CD4-positive, alpha-beta T cell (primary cell): ENCODE measurements around the gene AGBL4. TPM values are rescaled to one million over a fixed set of nuclear protein-coding genes. Genes with fewer than 3 reads are reported as not detected.

Experiments used
- ATAC-seq: fragments of 200-7000 bp; cut with Tn5 transposase; one replicate; pipeline ENCODE4 v1.10.0; 2022; ENCODE audit warnings: mild to moderate bottlenecking; ENCODE audit not compliant: poor library complexity
- CTCF ChIA-PET: fragments of 350-600 bp; sonication (Branson Sonifier 250); formaldehyde crosslinking; loops from one replicate; lab custom pipeline; 2021; ENCODE audit warnings: antibody characterized with exemption, inconsistent platforms; lab: Charles Lee
- POLR2A ChIA-PET: fragments of 350-600 bp; sonication (Branson Sonifier 250); formaldehyde crosslinking; loops from one replicate; lab custom pipeline; 2021; ENCODE audit warnings: antibody characterized with exemption, inconsistent platforms; lab: Charles Lee
- DNase-seq, 14 experiments: peaks; one replicate each; pipeline ENCODE4 v3.0.0-alpha.2; 2013 to 2020; ENCODE audit warnings: mixed read lengths in 2 of 14
- H3K27ac ChIP-seq, 2 donors: one replicate each; pipeline versions ENCODE4 v1.5.1 to v1.7.0; 2013; ENCODE audit warnings: low read length in 2 of 2, low read depth in 1 of 2, mild to moderate bottlenecking in 1 of 2
- H3K27me3 ChIP-seq, 2 experiments: 1 replicate in 1 of 2; 2 replicates in 1 of 2; pipeline versions ENCODE4 v1.6.1 to v1.7.0; 2013; ENCODE audit warnings: low read length in 2 of 2, control low read depth in 1 of 2, mild to moderate bottlenecking in 1 of 2, moderate library complexity in 1 of 2; ENCODE audit not compliant: insufficient read depth in 2 of 2, control insufficient read depth in 1 of 2
- H3K36me3 ChIP-seq: one replicate; pipeline ENCODE4 v1.6.1; 2013; ENCODE audit warnings: low read length, control low read depth; ENCODE audit not compliant: insufficient read depth
- H3K4me1 ChIP-seq: one replicate; pipeline ENCODE4 v1.6.1; 2013; ENCODE audit warnings: low read length, control low read depth; ENCODE audit not compliant: insufficient read depth
- H3K4me3 ChIP-seq: one replicate; pipeline ENCODE4 v1.5.1; 2013; ENCODE audit warnings: mild to moderate bottlenecking, low read length, moderate library complexity
- H3K9me3 ChIP-seq, 2 experiments: 1 replicate in 1 of 2; 2 replicates in 1 of 2; pipeline versions ENCODE4 v1.6.1 to v1.7.0; 2013; ENCODE audit warnings: low read length in 2 of 2, mild to moderate bottlenecking in 2 of 2, control low read depth in 1 of 2, moderate library complexity in 1 of 2; ENCODE audit not compliant: control insufficient read depth in 1 of 2, insufficient read depth in 1 of 2
- H3K27ac Mint-ChIP-seq: one replicate; pipeline ENCODE4 v1.8.0; 2020; ENCODE audit warnings: mixed read lengths
- H3K27me3 Mint-ChIP-seq: one replicate; pipeline ENCODE4 v1.8.0; 2021; ENCODE audit warnings: mixed read lengths
- H3K36me3 Mint-ChIP-seq: one replicate; pipeline ENCODE4 v1.8.0; 2021; ENCODE audit warnings: low read depth, mixed read lengths
- H3K4me1 Mint-ChIP-seq: one replicate; pipeline ENCODE4 v1.8.0; 2021; ENCODE audit warnings: low read depth, mixed read lengths
- H3K4me3 Mint-ChIP-seq: one replicate; pipeline ENCODE4 v1.8.0; 2020; ENCODE audit warnings: mild to moderate bottlenecking, mixed read lengths
- H3K9me3 Mint-ChIP-seq: one replicate; pipeline ENCODE4 v1.8.0; 2020; ENCODE audit warnings: mixed read lengths
- CTCF ChIP-seq: fragments of 200-600 bp; IDR thresholded peaks from one replicate; pipeline ENCODE4 v1.8.0; 2022; ENCODE audit warnings: antibody characterized with exemption, mild to moderate bottlenecking
- intact Hi-C, 2 experiments: fragments of 100-400 bp; cut with DNase I in 1 of 2; cut with micrococcal nuclease in 1 of 2; formaldehyde crosslinking; loops; one replicate each; pipeline versions ENCODE4 v1.15.1 to v1.9.0; 2023 to 2025; cut with DNase I, micrococcal nuclease
- total RNA-seq, 174 experiments: library from RNA in 2 of 174; stranded (reverse) in 2 of 174; gene quantifications; one replicate each; pipeline ENCODE4 v1.2.3 and lab custom pipeline; 2021 to 2026

AGBL4 gene
- total RNA-seq, 2 experiments from 2014 or later: 0.11 TPM; not detected in 1

DNA sequence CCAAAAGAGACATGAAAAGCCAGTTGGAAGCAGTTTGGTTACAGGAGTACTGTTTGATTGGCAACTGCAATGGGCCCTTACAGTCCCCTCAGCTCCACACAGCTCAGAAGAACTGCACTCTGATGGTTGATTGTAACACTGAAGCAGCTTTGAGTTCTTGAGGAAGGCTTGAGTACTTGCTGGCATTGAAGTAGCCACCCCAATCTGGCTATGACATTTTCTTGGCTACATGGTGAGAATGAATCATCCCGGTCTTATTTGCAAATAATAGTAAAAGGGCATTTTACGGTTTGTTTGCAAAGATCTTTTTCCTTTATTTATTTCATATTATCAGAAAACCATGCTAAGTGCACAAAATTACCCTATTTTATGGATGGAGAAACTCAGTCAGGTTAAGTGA lies 1087.3 kb downstream of the AGBL4 start:
- H3K36me3 ChIP-seq: no peaks in the 10 kb centered on the region
- Mint-ChIP-seq H3K36me3 (no peaks in the 10 kb centered on the region), H3K4me1 (no peaks in the 10 kb centered on the region), H3K4me3 (no peak overlapping the region), H3K27me3 (no peaks in the 10 kb centered on the region), H3K9me3 (no peaks in the 10 kb centered on the region), H3K27ac (no peak overlapping the region)
- intact Hi-C loops: no loop called here
- H3K27ac ChIP-seq: no peak overlapping the region
- TF ChIP-seq CTCF: no peak
- ChIA-PET POLR2A (no interaction called here), CTCF (no interaction called here)
- ATAC-seq: no peak
- no peaks in the 10 kb centered on the region for H3K9me3 ChIP-seq
- H3K27me3 ChIP-seq: no peaks in the 10 kb centered on the region
- no peaks in the 10 kb centered on the region for H3K4me1 ChIP-seq
- no peak for DNase-seq
- no peak overlapping the region for H3K4me3 ChIP-seq

GRCh38 chr1:48932366-48932765 lies 1091.4 kb downstream of the AGBL4 start:
- no peaks in the 10 kb centered on the region for H3K27me3 ChIP-seq
- CTCF ChIA-PET: no interaction called here
- H3K27me3 Mint-ChIP-seq: no peaks in the 10 kb centered on the region
- no peak for ATAC-seq
- H3K4me3 ChIP-seq: no peak overlapping the region
- no peak overlapping the region for H3K27ac ChIP-seq
- TF ChIP-seq CTCF: no peak
- intact Hi-C loops: no loop called here
- H3K36me3 Mint-ChIP-seq: no peaks in the 10 kb centered on the region
- no peak overlapping the region for H3K4me3 Mint-ChIP-seq
- POLR2A ChIA-PET: interaction anchor here (0.6 kb wide), 1 partner anchor 96 kb away, joined by 3 read pairs; no protein-coding TSS in a partner anchor
- no peaks in the 10 kb centered on the region for H3K4me1 ChIP-seq
- H3K27ac Mint-ChIP-seq: no peak overlapping the region
- H3K4me1 Mint-ChIP-seq: no peaks in the 10 kb centered on the region
- DNase-seq: no peak
- no peaks in the 10 kb centered on the region for H3K9me3 Mint-ChIP-seq
- H3K9me3 ChIP-seq: no peaks in the 10 kb centered on the region
- H3K36me3 ChIP-seq: no peaks in the 10 kb centered on the region

DNA sequence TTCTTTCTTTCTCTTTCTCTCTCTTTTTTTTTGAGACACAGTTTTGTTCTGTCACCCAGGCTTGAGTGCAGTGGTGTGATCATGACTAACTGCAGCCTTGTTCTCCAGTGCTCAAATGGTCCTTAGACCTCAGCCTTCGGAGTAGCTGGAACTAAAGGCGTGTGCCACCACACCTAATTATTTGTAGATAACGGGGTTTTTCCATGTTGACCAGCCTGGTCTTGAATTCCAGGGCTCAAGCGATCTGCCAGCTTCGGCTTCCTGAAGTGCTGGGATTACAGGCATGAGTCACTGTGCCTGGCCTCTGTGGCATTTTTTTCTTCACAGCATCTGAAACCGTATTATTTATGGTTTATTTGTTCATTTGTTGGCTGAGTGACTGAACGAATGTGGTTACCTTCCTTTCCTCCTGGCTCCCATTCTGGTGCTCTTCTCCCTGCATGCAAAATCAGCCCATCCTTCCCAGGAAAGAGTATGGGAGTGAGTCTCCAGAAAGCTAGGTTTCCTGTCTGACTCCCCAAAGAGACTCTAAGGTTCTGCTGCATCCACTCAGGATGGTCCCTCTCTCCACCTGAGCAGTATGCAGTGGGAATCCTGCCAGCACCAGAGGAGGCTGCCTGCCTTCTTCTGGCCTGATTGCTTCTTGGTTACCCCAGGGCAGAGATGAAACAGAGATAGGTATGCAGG lies 1092.1 kb downstream of the AGBL4 start:
- no peak overlapping the region for H3K27ac ChIP-seq
- Mint-ChIP-seq H3K36me3 (no peaks in the 10 kb centered on the region), H3K4me3 (no peak overlapping the region), H3K9me3 (no peaks in the 10 kb centered on the region), H3K27me3 (no peaks in the 10 kb centered on the region), H3K27ac (no peak overlapping the region), H3K4me1 (no peaks in the 10 kb centered on the region)
- H3K9me3 ChIP-seq: no peaks in the 10 kb centered on the region
- no peaks in the 10 kb centered on the region for H3K4me1 ChIP-seq
- ATAC-seq (no peak), DNase-seq (no peak)
- no peak overlapping the region for H3K4me3 ChIP-seq
- H3K36me3 ChIP-seq: no peaks in the 10 kb centered on the region
- no peaks in the 10 kb centered on the region for H3K27me3 ChIP-seq
- CTCF ChIA-PET: no interaction called here
- TF ChIP-seq CTCF: no peak
- POLR2A ChIA-PET: no interaction called here
- intact Hi-C loops: no loop called here
